Measurements from ENCODE around the gene CD55.

- no peak for TF ChIP-seq CTCF (IDR thresholded peaks at IDR 0.05 in 2 of 3, conservative IDR thresholded peaks at IDR 0.05 in 1 of 3; ENCODE audit: borderline replicate concordance in 1 of 3, insufficient read depth in 1 of 3, low read depth in 2 of 3, low read length in 2 of 3)
- TF ChIP-seq POLR2A (IDR thresholded peaks at IDR 0.05; ENCODE audit: borderline replicate concordance, extremely low read depth, insufficient read depth, insufficient read length) = no peak
These were observed 38.7 kb upstream of the CD55 start for GRCh38 chr1:207282496-207283380.
